H9 (cell line): Measurements from ENCODE around the gene NEK6. TPM values are rescaled to one million over a fixed set of nuclear protein-coding genes. Genes with fewer than 3 reads are reported as not detected.
A peak's percentile ranks its signal among the peaks of the same experiment; 100 is the strongest.

Experiments
- DNase-seq: peaks from one replicate; pipeline ENCODE4 v3.0.0-alpha.2; 2017
- H2AFZ ChIP-seq: one replicate; pipeline ENCODE4 v1.6.1; 2013; ENCODE audit warnings: mild to moderate bottlenecking, low read length, control low read depth, moderate library complexity
- H2AK5ac ChIP-seq: 2 replicates; pipeline ENCODE4 v1.6.1; 2013; ENCODE audit warnings: low read length, control low read depth, mixed read lengths; ENCODE audit not compliant: insufficient read length
- H2BK120ac ChIP-seq: one replicate; pipeline ENCODE4 v1.6.1; 2013; ENCODE audit warnings: low read depth, mild to moderate bottlenecking, low read length, control low read depth, inconsistent platforms; ENCODE audit not compliant: poor library complexity, severe bottlenecking
- H2BK12ac ChIP-seq: 2 replicates; pipeline ENCODE4 v1.6.1; 2013; ENCODE audit warnings: low read length, control low read depth, mixed read lengths, low read depth; ENCODE audit not compliant: insufficient read length
- H2BK15ac ChIP-seq: 2 replicates; pipeline ENCODE4 v1.6.1; 2013; ENCODE audit warnings: low read depth, low read length, control low read depth
- H2BK20ac ChIP-seq: one replicate; pipeline ENCODE4 v1.6.1; 2013; ENCODE audit warnings: low read depth, mild to moderate bottlenecking, low read length, control low read depth, inconsistent platforms; ENCODE audit not compliant: poor library complexity, severe bottlenecking
- H2BK5ac ChIP-seq: 2 replicates; pipeline ENCODE4 v1.6.1; 2013; ENCODE audit warnings: low read length, control low read depth, mixed read lengths; ENCODE audit not compliant: insufficient read length
- H3K14ac ChIP-seq: 2 replicates; pipeline ENCODE4 v1.6.1; 2013; ENCODE audit warnings: low read length, control low read depth; ENCODE audit not compliant: insufficient read depth
- H3K18ac ChIP-seq: 2 replicates; pipeline ENCODE4 v1.6.1; 2013; ENCODE audit warnings: low read depth, mild to moderate bottlenecking, mixed read lengths, low read length, control low read depth; ENCODE audit not compliant: insufficient read length
- H3K23ac ChIP-seq: 2 replicates; pipeline ENCODE4 v1.6.1; 2013; ENCODE audit warnings: low read length, control low read depth, mixed read lengths, low read depth; ENCODE audit not compliant: insufficient read length
- H3K23me2 ChIP-seq: 2 replicates; pipeline ENCODE4 v1.6.1; 2013; ENCODE audit warnings: low read depth, mild to moderate bottlenecking, mixed read lengths, low read length, control low read depth; ENCODE audit not compliant: insufficient read length, poor library complexity, severe bottlenecking
- H3K27ac ChIP-seq: 2 replicates; pipeline ENCODE4 v1.5.1; 2013; ENCODE audit warnings: low read length, control low read depth, mixed read lengths, low read depth; ENCODE audit not compliant: insufficient read length
- H3K27me3 ChIP-seq: 2 replicates; pipeline ENCODE4 v1.6.1; 2013; ENCODE audit warnings: low read length, control low read depth, inconsistent platforms; ENCODE audit not compliant: insufficient read depth
- H3K4ac ChIP-seq: 2 replicates; pipeline ENCODE4 v1.6.1; 2013; ENCODE audit warnings: low read depth, mild to moderate bottlenecking, control low read depth, inconsistent platforms, low read length, moderate library complexity
- H3K4me1 ChIP-seq: 2 replicates; pipeline ENCODE4 v1.6.1; 2013; ENCODE audit warnings: low read length, control low read depth, inconsistent platforms; ENCODE audit not compliant: insufficient read depth
- H3K4me2 ChIP-seq: 2 replicates; pipeline ENCODE4 v1.6.1; 2013; ENCODE audit warnings: low read length, control low read depth, mixed read lengths; ENCODE audit not compliant: insufficient read length, insufficient read depth
- H3K56ac ChIP-seq: 2 replicates; pipeline ENCODE4 v1.6.1; 2013; ENCODE audit warnings: low read depth, mild to moderate bottlenecking, mixed read lengths, low read length, control low read depth; ENCODE audit not compliant: insufficient read length
- H3K79me1 ChIP-seq: 2 replicates; pipeline ENCODE4 v1.6.1; 2013; ENCODE audit warnings: low read depth, mild to moderate bottlenecking, moderate library complexity, low read length, control low read depth, inconsistent platforms; ENCODE audit not compliant: insufficient read depth, poor library complexity, severe bottlenecking
- H3K79me2 ChIP-seq: 2 replicates; pipeline ENCODE4 v1.6.1; 2013; ENCODE audit warnings: low read length, control low read depth, inconsistent platforms; ENCODE audit not compliant: insufficient read depth
- H3K9ac ChIP-seq: 2 replicates; pipeline ENCODE4 v1.6.1; 2013; ENCODE audit warnings: low read length, control low read depth, mixed read lengths; ENCODE audit not compliant: insufficient read length; ENCODE audit errors: extremely low read depth
- H3K9me3 ChIP-seq: one replicate; pipeline ENCODE4 v1.6.1; 2013; ENCODE audit warnings: low read depth, low read length, inconsistent platforms; ENCODE audit not compliant: control insufficient read depth
- H3T11ph ChIP-seq: one replicate; pipeline ENCODE4 v1.6.1; 2013; ENCODE audit warnings: mild to moderate bottlenecking, low read length, control low read depth, inconsistent platforms
- H4K20me1 ChIP-seq: one replicate; pipeline ENCODE4 v1.6.1; 2013; ENCODE audit not compliant: control insufficient read depth, insufficient read length, insufficient read depth
- H4K5ac ChIP-seq: 2 replicates; pipeline ENCODE4 v1.6.1; 2013; ENCODE audit warnings: low read depth, mild to moderate bottlenecking, mixed read lengths, low read length, control low read depth; ENCODE audit not compliant: insufficient read length
- H4K8ac ChIP-seq: replicated peaks from 2 replicates; pipeline ENCODE4 v1.6.1; 2013; ENCODE audit warnings: low read length, control low read depth, mixed read lengths, low read depth; ENCODE audit not compliant: insufficient read length
- H4K91ac ChIP-seq: 2 replicates; pipeline ENCODE4 v1.6.1; 2013; ENCODE audit warnings: low read depth, mild to moderate bottlenecking, moderate library complexity, mixed read lengths, low read length, control low read depth; ENCODE audit not compliant: insufficient read length
- H3K27ac Mint-ChIP-seq, 3 experiments: 2 replicates in 2 of 3; 3 replicates in 1 of 3; pipeline ENCODE4 v1.8.0; 2020 to 2021; ENCODE audit warnings: mixed read lengths in 3 of 3, mild to moderate bottlenecking in 1 of 3, moderate library complexity in 1 of 3
- H3K27me3 Mint-ChIP-seq: 2 replicates; pipeline ENCODE4 v1.8.0; 2021; ENCODE audit warnings: low read depth, mild to moderate bottlenecking, moderate library complexity, mixed read lengths
- H3K36me3 Mint-ChIP-seq, 3 experiments: 2 replicates in 2 of 3; 3 replicates in 1 of 3; pipeline ENCODE4 v1.8.0; 2020 to 2021; ENCODE audit warnings: low read depth in 3 of 3, mixed read lengths in 3 of 3; ENCODE audit not compliant: insufficient read depth in 1 of 3
- H3K4me1 Mint-ChIP-seq, 2 experiments: 2 replicates each; pipeline ENCODE4 v1.8.0; 2020; ENCODE audit warnings: mixed read lengths in 2 of 2
- H3K4me3 Mint-ChIP-seq, 2 experiments: 2 replicates in 1 of 2; 3 replicates in 1 of 2; pipeline ENCODE4 v1.8.0; 2020 to 2021; ENCODE audit warnings: mild to moderate bottlenecking in 2 of 2, mixed read lengths in 2 of 2, moderate library complexity in 1 of 2
- H3K9me3 Mint-ChIP-seq, 2 experiments: 2 replicates in 1 of 2; 3 replicates in 1 of 2; pipeline ENCODE4 v1.8.0; 2020; ENCODE audit warnings: mild to moderate bottlenecking in 2 of 2, mixed read lengths in 2 of 2, moderate library complexity in 1 of 2
- WGBS: extraction: QIAGEN DNeasy Blood & Tissue Kit; methylation state at CpG from one replicate; pipeline ENCODE4 v1.1.7; 2013; ENCODE audit warnings: missing lambda C conversion rate, low lambda C conversion rate, mixed read lengths; ENCODE audit not compliant: insufficient read length; ENCODE audit errors: extremely low coverage; 5-methylcytosine and 5-hydroxymethylcytosine counted together
- total RNA-seq: library from RNA; stranded (reverse); gene quantifications from 2 replicates; pipeline ENCODE4 v1.2.1, GENCODE V29; 2021
- TF ChIP-seq, protein P1 (sequence below): fragments of 200-600 bp; sonication (generic); conservative IDR thresholded peaks from 3 replicates; pipeline ENCODE4 v1.8.0; 2021; ENCODE audit warnings: antibody characterized with exemption, mild to moderate bottlenecking

NEK6 gene
- total RNA-seq, 1 experiment from 2014 or later: 14.3 TPM

- Histone ChIP-seq H2BK5ac (no peak overlapping the region), H3K14ac (no peak overlapping the region; the same call in 1 of the 2 replicates), H3K18ac (no peak overlapping the region), H3K23me2 (peaks cover 3% of the 10 kb centered on the region), H3K4me2 (no peak overlapping the region), H2BK20ac (no peak overlapping the region), H2BK120ac (no peak overlapping the region), H3K27ac (no peak overlapping the region), H3K23ac (no peak overlapping the region), H2BK12ac (no peak overlapping the region), H2AFZ (no peak overlapping the region), H3K27me3 (no peaks in the 10 kb centered on the region), H3K79me1 (no peaks in the 10 kb centered on the region), H4K91ac (no peak overlapping the region), H2AK5ac (no peak overlapping the region), H3K4ac (no peak overlapping the region), H2BK15ac (no peak overlapping the region), H4K5ac (no peak overlapping the region), H4K20me1 (no peaks in the 10 kb centered on the region), H3K9me3 (no peaks in the 10 kb centered on the region), H3T11ph (no peak overlapping the region), H3K79me2 (no peaks in the 10 kb centered on the region; the same call in 1 of the 2 replicates), H4K8ac (no peak overlapping the region), H3K4me1 (peaks cover 11% of the 10 kb centered on the region), H3K56ac (no peak overlapping the region), H3K9ac (no peak overlapping the region)
- Mint-ChIP-seq H3K36me3 (no peaks in the 10 kb centered on the region), H3K27me3 (no peaks in the 10 kb centered on the region; the same call in none of the 2 replicates), H3K4me3 (no peak overlapping the region), H3K27ac (peak overlapping the region in 1 of 3 experiments; percentile 68; a peak in 2 of 7 replicates), H3K9me3 (no peaks in the 10 kb centered on the region), H3K4me1 (peaks cover 35 to 43% of the 10 kb centered on the region in 2 experiments)
- TF ChIP-seq, protein P1, sequence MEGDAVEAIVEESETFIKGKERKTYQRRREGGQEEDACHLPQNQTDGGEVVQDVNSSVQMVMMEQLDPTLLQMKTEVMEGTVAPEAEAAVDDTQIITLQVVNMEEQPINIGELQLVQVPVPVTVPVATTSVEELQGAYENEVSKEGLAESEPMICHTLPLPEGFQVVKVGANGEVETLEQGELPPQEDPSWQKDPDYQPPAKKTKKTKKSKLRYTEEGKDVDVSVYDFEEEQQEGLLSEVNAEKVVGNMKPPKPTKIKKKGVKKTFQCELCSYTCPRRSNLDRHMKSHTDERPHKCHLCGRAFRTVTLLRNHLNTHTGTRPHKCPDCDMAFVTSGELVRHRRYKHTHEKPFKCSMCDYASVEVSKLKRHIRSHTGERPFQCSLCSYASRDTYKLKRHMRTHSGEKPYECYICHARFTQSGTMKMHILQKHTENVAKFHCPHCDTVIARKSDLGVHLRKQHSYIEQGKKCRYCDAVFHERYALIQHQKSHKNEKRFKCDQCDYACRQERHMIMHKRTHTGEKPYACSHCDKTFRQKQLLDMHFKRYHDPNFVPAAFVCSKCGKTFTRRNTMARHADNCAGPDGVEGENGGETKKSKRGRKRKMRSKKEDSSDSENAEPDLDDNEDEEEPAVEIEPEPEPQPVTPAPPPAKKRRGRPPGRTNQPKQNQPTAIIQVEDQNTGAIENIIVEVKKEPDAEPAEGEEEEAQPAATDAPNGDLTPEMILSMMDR: no peak
- WGBS: no CpG with 5 or more reads among the region's 7 CpGs
- no peak for DNase-seq
Measured at GRCh38 chr9:124265551-124265950, 7.8 kb downstream of the NEK6 start.
